HG03045 (cell line): ENCODE data around the gene PRKAR2A.
"Not testable (repeated sequence)": the region's sequence is repeated elsewhere in the genome, so short reads cannot be mapped to it uniquely, and the experiment has no call there.

Source experiments
- ATAC-seq: cut with Tn5 transposase; IDR thresholded peaks from one replicate; pipeline ENCODE4 v1.9.1; 2021; ENCODE audit warnings: mild to moderate bottlenecking, moderate library complexity; ENCODE audit not compliant: unreplicated experiment

Gene PRKAR2A

DNA sequence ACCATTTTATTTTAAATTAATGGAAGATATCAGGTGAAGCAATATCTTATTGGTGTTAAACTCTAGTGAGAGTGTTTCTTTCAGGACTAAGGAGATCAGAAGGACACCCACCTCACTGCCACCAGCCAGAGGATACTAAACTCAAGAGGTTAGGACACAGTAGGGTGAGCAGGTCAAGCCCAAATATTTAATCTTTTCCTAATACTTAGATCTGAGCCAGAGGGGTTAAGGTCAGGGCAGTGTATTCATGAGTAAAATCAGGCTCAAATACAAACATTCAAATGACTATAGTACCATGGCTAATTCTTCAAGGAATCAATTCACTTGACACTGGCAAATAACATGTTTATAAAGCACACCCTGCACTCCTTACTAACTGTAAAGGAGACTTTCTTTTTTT is 65.6 kb downstream of the PRKAR2A start:
- no peak for ATAC-seq

- ATAC-seq = not testable (repeated sequence)
These were observed 69.1 kb downstream of the PRKAR2A start for GRCh38 chr3:48778565-48778964.

DNA sequence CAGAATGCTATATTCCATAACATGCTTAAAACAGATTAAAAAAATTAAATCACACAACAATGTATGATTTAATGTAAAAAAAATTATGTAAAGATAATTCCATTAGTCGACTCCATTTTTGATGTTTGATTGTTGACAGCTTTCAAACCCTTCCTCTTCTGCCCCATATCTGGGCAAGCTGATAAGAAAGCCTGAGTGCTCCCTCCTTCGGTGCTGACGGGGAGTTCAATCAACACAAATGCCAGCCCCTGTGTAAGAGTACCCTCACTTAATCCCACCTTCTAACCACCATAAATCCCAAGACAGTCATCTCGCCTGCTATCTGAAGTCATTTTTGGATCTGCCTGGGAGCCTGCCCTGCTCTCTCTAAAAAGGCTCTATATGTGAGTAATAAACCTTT is 70.8 kb downstream of the PRKAR2A start:
- ATAC-seq = no peak

- no peak for ATAC-seq
These were observed 77.5 kb downstream of the PRKAR2A start for GRCh38 chr3:48770192-48770502.

- ATAC-seq = no peak
These were observed 82.3 kb downstream of the PRKAR2A start for GRCh38 chr3:48765376-48765775.

DNA sequence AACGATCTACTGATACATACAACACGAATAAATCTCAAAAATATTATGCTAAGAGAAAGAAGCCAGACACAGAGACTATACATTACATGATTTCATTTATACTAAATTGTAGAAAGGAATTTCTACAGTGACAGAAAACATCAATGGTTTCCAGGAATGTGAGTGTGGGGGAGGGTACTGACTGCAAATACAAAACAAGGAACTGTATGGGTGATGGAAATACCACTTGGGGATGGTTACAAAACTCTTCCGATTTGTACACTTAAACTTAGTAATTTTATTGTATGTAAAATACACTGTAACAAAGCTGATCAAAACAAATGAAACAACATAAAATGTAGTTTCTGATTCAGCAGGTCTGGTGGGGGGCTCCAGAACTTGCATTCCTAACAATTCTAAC is 84.9 kb downstream of the PRKAR2A start:
- ATAC-seq = no peak

DNA sequence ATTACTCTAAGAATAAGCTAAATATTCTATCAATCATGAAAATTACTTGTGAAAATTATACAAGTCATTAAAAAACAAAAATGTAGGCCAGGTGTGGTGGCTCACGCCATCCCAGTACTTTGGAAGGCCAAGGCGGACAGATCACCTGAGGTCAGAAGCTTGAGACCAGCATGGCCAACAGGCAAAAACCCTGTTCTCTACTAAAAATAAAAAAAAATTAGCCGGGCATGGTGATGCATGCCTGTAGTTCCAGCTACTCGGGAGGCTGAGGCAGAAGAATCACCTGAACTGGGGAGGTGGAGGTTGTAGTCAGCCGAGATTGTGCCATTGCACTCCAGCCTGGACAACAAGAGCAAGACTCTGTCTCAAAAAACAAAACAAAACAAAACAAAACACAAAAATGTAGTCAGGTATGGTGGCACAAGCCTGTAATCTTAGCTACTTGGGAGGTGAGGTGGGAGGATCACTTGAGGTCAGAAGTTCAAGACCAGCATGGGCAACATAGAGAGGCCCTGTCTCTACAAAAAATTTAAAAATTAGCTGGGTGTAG is 87.6 kb downstream of the PRKAR2A start:
- ATAC-seq = not testable (repeated sequence)

GRCh38 chr3:48759531-48759930 is 88.1 kb downstream of the PRKAR2A start:
- not testable (repeated sequence) for ATAC-seq

- no peak for ATAC-seq
These were observed 88.6 kb downstream of the PRKAR2A start for GRCh38 chr3:48759071-48759470.

GRCh38 chr3:48756640-48757039 is 91.0 kb downstream of the PRKAR2A start:
- ATAC-seq = no peak

GRCh38 chr3:48750856-48751255 is 96.8 kb downstream of the PRKAR2A start:
- ATAC-seq = no peak

- no peak for ATAC-seq
These were observed 98.9 kb downstream of the PRKAR2A start for GRCh38 chr3:48748754-48749153.

- ATAC-seq = no peak
These were observed 100.0 kb downstream of the PRKAR2A start for GRCh38 chr3:48747706-48748105.

DNA sequence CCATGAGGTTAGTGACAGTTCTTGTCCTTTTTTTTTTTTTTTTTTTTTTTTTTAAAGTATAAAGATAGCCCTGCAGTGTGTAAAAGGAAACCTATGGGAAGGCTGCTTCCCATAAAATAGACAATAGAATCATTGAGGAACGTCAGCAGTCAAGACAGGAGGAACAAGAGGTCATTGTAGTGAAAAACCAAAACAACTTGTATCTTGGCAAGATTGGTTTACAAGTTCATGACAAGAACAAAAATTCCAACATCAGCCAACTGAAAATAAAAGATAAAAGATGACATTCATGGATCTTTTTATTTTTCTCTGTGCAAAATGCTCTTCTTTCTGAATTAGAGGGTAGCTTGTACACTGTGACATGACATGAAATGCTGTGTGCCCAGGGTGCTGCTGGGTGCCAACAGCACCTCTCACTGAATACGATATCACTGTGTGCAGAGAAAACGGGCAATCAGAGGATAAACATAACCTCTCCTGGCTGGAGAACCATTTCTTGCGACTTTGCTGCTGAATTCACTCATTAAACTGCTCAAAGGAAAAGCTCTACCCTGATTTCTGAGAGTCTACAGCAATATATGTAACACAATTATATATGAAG is 100.6 kb downstream of the PRKAR2A start:
- ATAC-seq = no peak

GRCh38 chr3:48743773-48744172 is 103.9 kb downstream of the PRKAR2A start:
- ATAC-seq = no peak

DNA sequence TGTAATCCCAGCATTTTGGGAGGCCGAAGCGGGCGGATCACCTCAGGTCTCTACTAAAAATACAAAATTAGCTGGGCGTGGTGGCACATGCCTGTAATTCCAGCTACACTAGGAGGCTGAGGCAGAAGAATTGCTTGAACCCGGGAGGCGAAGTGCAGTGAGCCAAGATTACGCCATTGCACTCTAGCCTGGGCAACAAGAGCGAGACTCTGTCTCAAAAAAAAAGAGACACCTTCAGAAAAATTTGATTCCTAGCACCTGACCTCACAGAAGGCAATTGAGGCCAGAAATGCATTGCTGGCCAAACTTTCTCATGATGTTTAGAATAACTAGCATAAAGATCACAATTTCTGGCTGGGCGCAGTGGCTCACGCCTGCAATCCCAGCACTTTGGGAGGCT is 106.4 kb downstream of the PRKAR2A start:
- not testable (repeated sequence) for ATAC-seq

- no peak for ATAC-seq
These were observed 107.5 kb downstream of the PRKAR2A start for GRCh38 chr3:48739955-48740823.

GRCh38 chr3:48739617-48739954 is 108.1 kb downstream of the PRKAR2A start:
- no peak for ATAC-seq

DNA sequence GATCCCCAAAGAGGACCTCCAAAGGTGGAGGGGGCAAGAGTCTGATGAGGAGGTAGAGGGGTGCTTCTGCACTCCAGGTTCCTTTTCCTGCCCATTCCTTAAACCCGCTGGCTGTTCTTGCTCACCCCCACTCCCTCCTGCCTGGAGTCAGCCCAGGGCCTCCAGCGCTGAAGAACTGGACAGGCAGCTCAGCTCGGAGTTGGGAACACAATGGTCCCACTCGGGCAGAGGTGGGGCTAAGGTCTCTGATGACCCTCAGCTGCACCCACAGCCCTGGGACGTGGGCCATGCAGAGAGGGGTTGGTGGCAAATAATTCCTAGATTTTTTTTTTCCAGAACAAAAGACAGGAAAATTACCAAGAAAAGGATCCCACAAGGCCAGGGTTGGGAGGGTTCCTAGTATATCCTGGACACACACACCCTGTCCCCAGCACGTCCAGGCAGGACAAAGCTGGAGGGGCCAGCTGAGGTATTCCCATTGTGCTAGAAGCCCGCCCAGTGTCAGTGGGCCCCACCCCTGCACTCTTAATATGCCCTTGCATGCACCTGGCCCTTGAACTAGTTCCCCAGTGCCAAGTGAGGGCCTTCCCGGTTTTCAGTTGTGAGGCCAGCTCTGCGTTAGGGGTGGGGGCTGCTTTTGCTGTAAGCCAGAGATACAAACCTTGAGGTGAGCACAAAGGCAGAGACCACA is 108.6 kb downstream of the PRKAR2A start:
- ATAC-seq = no peak

GRCh38 chr3:48738144-48738536 is 109.5 kb downstream of the PRKAR2A start:
- ATAC-seq = no peak

GRCh38 chr3:48735075-48735767 is 112.5 kb downstream of the PRKAR2A start:
- not testable (repeated sequence) for ATAC-seq
